NCI-H1436 (cell line): Measurements from ENCODE around the gene WFDC6.
"Not testable (repeated sequence)": the region's sequence is repeated elsewhere in the genome, so short reads cannot be mapped to it uniquely, and the experiment has no call there.

ENCODE experiments used
- DNase-seq: peaks from one replicate; lab custom pipeline; 2025; lab: John Stamatoyannopoulos, UW

The WFDC6 gene

GRCh38 chr20:45539382-45539781, at the start of gene WFDC6:
Gene WFDC6, minus strand, starts transcription at chr20:45539482. Its CDS starts 75 bp downstream, at chr20:45539407.
- DNase-seq = no peak

- no peak for DNase-seq
These were observed 49.5 kb upstream of the WFDC6 start for GRCh38 chr20:45588800-45589199.

DNA sequence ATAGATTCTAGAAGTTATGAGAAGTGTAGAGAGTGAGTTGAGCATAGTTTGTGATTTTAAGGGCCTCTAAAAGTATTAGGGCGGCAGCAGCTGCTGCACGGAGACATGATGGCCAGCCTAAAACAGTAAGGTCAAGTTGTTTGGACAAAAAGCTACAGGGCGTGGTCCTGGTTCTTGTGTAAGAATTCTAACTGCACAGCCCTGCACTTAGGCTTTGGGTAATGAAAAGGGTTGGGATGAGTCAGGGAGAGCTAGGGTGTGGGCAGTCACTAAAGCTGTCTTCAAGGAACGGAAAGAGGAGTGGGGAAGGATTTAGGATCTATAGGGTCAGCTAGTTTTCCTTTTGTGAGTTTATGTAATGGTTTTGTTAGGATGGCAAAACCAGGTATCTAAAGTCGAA, 46.7 kb upstream of the WFDC6 start:
- DNase-seq = not testable (repeated sequence)

DNA sequence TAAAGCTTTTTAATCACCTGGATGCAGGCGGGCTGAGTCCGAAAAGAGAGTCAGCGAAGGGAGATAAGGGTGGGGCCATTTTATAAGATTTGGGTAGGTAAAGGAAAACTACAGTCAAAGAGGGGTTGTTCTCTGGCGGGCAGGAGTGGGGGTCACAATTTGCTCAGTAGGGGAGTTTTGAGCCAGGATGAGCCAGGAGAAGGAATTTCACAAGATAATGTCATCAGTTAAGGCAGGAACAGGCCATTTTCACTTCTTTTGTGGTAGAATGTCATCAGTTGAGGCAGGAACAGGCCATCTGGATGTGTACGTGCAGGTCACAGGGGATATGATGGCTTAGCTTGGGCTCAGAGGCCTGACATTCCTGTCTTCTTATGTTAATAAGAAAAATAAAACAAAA, 45.0 kb upstream of the WFDC6 start:
- not testable (repeated sequence) for DNase-seq

DNA sequence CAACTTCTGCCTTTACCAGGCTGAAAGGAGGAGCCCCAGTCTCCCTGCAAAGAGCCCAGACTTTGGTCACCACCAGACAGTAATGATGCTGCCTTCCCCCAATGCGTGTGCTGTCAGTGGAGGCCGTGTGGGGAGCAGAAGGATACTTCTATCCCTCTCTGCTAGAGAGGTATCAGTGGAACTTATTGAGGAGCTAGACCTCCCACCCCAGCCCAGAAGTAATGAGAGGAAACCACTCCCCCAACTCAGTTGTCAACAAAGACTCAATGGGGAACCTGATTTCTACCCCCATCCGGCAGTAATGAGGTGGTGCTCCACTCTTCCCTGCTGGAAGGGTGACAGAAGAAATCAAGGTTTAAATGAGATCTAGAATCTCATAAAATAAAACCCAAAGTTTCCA, 44.2 kb upstream of the WFDC6 start:
- DNase-seq = no peak

GRCh38 chr20:45581702-45582101, 42.4 kb upstream of the WFDC6 start:
- DNase-seq = no peak

DNA sequence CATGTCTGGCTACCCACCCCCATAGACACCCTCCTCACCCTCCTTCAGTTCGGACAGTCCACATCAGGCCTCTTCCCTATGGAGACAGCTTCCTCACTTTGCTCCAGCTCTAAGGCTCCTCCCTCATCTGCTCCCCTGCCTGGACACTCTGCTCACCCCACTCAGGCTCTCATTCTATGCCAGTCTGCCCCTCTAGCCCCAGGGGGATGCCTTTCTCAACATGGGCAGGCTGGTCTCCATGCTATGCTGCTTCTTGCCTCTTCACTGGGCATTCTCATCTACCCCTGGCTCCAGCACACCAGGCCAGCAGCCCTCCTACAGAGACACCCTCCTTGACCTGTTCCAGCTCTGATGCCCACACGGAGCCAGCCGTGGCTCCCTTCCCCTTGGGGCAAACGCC, 39.9 kb upstream of the WFDC6 start, which contains the start of gene WFDC8:
WFDC8 (minus strand) TSS at position 101 of the 400 bp plus-strand sequence; CDS start at position 64, 37 bp downstream.
- no peak for DNase-seq

GRCh38 chr20:45578231-45578630, 38.9 kb upstream of the WFDC6 start:
- DNase-seq = no peak

DNA sequence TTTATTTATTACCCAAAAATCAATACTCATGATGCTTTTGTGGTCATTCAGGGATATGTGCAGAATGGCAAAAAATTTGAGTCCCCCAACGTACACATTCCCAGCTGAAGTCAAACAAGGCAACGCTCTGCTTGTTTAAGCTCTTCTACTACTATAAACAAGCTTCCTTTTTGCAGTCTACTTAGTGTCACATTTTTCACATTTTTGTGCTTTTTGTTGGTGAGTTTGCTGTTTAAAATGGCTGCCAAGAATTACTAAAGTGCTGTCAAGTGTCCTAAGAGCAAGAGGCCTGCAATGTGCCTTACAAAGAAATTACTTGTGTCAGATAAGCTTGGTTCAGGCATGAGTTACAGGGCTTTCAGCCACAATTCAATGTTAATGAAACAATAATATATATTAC, 37.7 kb upstream of the WFDC6 start:
- no peak for DNase-seq

- DNase-seq = no peak
These were observed 36.6 kb upstream of the WFDC6 start for GRCh38 chr20:45575931-45576330.

GRCh38 chr20:45569650-45570049, 30.4 kb upstream of the WFDC6 start:
- DNase-seq = not testable (repeated sequence)

- DNase-seq = no peak
These were observed 25.5 kb upstream of the WFDC6 start for GRCh38 chr20:45564760-45565276.

GRCh38 chr20:45555198-45555597, 15.9 kb upstream of the WFDC6 start:
- no peak for DNase-seq

DNA sequence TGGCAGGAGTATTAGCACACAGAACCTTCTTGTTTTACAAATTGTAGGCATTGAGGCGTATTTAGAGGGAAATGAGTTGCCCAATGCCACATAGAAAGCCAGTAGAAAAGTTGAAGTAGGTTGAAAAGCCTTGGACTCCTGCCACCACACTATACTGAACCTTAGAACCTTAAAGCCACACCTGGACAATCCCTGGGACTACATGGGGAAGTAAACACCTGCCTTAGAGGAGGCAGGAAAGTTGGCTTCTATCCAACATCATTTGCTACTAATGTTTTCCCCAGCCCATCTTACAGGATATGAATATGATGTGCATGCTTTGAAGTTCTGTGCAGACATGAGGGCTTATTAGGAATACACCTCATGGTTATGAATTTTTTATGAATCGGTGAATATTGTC, 13.2 kb upstream of the WFDC6 start:
- no peak for DNase-seq

GRCh38 chr20:45550765-45551164, 11.5 kb upstream of the WFDC6 start:
- no peak for DNase-seq

GRCh38 chr20:45548410-45548809, 9.1 kb upstream of the WFDC6 start:
- no peak for DNase-seq

- DNase-seq = no peak
These were observed 8.0 kb upstream of the WFDC6 start, which contains the start of gene EPPIN for GRCh38 chr20:45547206-45547770. Gene EPPIN, minus strand, starts transcription at chr20:45547401. Its CDS starts 44 bp downstream, at chr20:45547357.

DNA sequence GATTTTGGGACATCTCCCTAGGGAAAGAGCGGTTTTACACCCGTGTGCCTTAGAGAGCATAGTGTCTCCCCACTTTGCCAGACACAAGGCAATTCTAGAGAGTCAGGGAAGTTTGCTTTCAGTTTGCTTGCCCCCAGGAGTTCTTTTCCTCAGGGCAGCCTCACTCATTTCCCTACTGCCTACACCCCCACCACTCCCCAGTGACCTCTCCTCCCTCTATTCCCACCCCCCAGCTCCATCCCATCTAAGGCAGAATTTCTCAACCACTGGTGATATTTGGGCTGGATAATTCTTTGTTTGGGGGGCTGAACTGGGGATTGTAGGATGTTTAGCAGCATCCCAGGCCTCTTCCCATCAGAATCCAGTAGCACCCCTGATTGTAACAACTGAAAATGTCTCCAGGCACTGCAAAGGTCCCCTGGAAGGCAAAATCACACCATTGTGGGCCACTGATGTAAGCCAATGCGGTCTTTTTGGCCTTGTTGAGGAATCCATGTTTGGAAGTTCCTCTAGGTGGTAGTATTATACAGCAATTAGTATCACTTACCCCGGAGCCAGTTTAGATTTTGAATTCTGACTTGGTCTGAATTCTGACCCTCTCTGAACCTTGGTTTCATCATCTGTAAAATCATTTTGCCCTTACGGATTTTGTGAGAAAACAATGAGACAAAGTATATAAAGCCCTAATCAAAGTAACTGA, 6.6 kb upstream of the WFDC6 start:
- DNase-seq = no peak

GRCh38 chr20:45545351-45545750, 6.1 kb upstream of the WFDC6 start:
- no peak for DNase-seq

DNA sequence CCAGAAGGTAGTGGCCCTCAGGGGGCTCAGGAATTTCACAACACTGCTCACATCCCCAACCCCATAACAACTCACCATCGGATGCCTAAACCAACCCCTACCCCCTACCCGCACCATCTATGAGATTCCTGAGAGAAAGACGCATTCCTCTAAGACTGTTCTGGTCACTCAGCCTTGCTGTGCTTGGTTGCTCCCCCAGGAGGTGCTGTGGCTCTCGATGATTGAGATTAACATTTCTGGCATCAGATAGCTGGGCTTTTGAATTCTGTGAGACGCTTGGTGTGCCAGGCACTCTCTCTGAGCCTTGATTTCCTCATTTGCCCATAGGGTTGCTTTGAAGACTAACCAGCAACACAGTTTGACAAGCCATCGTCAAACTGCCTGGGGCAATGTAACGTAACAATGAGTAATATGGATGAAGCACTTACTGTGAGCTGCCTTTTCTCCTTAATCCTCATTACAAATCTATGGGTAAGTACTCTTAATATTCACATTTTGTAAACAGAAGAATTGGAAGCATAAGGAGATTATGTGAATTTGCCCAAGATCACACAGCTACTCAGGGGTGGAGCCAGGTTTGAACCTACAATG, 978 bp downstream of the WFDC6 start:
- DNase-seq = no peak

GRCh38 chr20:45527294-45527693, 12.0 kb downstream of the WFDC6 start:
- no peak for DNase-seq

DNA sequence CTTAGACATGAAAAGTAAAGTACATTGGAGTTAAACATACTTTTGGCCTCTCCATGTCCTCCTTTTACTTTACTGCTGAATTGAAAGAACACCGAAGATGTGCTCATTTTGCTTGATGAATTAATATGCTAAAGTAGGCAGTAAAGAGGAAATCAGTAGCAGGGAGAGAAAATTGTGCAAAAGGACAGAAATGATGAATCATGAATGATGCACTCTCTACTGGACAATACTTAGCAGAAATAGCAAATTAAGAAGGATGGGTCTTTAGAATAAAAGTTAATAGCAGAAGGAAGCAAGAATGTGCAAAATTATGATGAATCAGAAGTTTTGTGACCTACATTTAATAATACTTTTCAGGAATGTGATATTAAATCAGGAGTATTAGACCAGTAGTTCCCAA, 15.5 kb downstream of the WFDC6 start:
- DNase-seq = no peak

GRCh38 chr20:45518282-45518681, 21.0 kb downstream of the WFDC6 start:
- DNase-seq = no peak
